GM06990 (cell line): ENCODE results near the gene MAGEF1.

Experiments
- DNase-seq: peaks from one replicate; pipeline ENCODE4 v3.0.0-alpha.2; 2011; ENCODE audit not compliant: insufficient read length; ENCODE audit errors: extremely low read depth
- H3K27me3 ChIP-seq: replicated peaks from 2 replicates; pipeline ENCODE4 v1.6.0; 2011; ENCODE audit warnings: low read length; ENCODE audit not compliant: control insufficient read depth, insufficient read depth
- H3K36me3 ChIP-seq: 2 replicates; pipeline ENCODE4 v1.5.1; 2011; ENCODE audit warnings: low read length; ENCODE audit not compliant: control insufficient read depth, insufficient read depth
- H3K4me3 ChIP-seq: replicated peaks from 2 replicates; pipeline ENCODE4 v1.5.1; 2011; ENCODE audit warnings: low read depth, mild to moderate bottlenecking, control low read depth, low read length
- TF ChIP-seq, protein P1 (sequence below): IDR thresholded peaks from 2 replicates; pipeline ENCODE4 v1.5.1; 2011; ENCODE audit warnings: low read length, control low read depth, mild to moderate bottlenecking, inconsistent platforms; ENCODE audit not compliant: insufficient read depth, poor library complexity, severe bottlenecking

MAGEF1 gene

DNA sequence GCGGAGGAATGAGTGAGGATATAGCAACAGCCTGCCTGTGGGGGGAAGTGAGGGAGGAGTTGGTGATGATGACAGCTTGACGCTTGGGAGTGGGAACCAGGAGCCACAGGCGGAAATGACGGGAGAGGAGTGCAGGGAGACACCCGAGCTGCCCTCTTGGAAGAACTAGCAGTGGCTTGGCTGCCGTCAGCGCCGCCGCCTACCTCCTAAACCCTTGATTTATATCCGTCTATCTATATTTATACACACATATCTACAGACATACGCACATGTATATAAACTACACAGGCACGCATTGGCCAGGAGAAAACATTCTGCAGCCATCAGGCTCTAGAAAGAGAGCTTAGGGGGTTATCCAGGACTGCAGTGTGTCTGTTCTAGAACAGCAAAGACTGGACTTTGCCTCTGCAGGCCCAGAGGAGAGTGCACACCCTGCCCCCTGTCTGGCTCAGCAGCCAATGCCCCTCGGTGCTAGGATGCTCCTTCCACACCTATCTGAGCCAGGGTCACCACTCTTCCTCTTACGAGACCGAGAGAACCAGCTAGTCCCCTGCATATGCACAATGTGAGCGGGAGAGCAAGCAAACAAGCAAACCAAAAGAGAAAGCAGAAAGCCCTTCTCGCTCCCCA, 45.3 kb upstream of the MAGEF1 start:
- Histone ChIP-seq H3K4me3 (no peak overlapping the region), H3K27me3 (no peaks in the 10 kb centered on the region), H3K36me3 (no peaks in the 10 kb centered on the region)
- TF ChIP-seq, protein P1, sequence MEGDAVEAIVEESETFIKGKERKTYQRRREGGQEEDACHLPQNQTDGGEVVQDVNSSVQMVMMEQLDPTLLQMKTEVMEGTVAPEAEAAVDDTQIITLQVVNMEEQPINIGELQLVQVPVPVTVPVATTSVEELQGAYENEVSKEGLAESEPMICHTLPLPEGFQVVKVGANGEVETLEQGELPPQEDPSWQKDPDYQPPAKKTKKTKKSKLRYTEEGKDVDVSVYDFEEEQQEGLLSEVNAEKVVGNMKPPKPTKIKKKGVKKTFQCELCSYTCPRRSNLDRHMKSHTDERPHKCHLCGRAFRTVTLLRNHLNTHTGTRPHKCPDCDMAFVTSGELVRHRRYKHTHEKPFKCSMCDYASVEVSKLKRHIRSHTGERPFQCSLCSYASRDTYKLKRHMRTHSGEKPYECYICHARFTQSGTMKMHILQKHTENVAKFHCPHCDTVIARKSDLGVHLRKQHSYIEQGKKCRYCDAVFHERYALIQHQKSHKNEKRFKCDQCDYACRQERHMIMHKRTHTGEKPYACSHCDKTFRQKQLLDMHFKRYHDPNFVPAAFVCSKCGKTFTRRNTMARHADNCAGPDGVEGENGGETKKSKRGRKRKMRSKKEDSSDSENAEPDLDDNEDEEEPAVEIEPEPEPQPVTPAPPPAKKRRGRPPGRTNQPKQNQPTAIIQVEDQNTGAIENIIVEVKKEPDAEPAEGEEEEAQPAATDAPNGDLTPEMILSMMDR, result no peak
- DNase-seq, result no peak

DNA sequence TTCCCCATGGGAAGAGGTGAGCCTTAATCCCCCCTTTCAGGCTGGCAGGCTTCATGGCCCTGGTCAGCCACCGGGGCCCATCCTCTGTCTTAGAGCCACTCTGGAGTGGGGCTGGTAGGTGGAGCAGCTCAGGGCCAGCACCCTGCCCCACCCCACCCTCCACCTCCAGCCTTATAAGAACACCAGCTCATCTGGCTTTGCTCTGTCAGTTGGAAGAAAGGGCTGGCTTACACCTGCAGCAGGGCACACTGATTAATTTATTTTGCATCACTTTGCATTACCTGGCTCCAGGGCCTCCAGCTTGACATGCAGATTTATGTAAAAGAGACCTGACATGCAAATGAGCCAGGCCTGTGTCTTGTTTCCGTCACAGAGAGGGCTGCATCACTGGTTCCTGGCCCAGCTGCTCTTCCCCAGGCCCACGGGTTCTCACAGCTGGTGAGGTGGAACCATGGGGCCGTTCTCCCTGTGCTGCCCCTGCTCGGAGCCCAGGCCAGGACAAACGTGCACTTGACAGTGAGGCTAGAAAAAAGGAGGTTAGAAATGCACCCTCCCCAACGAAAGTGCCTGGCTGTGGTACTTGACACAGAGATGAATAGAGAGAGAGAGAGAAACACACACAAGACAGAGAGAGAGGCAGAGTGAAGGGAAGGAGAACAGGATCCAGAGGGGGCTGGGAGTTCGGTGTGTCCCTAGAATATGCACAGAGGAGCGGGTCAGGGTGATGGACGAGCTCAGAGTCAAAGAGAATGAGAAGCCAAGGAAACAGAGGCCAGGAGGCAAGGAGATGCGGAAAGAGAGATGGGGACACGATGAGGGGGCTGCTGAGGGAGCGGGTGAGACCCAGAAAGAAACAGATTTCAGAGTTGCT, 44.5 kb upstream of the MAGEF1 start:
- no peaks in the 10 kb centered on the region for H3K36me3 ChIP-seq
- no peak overlapping the region for H3K4me3 ChIP-seq
- TF ChIP-seq, protein P1, result no peak

DNA sequence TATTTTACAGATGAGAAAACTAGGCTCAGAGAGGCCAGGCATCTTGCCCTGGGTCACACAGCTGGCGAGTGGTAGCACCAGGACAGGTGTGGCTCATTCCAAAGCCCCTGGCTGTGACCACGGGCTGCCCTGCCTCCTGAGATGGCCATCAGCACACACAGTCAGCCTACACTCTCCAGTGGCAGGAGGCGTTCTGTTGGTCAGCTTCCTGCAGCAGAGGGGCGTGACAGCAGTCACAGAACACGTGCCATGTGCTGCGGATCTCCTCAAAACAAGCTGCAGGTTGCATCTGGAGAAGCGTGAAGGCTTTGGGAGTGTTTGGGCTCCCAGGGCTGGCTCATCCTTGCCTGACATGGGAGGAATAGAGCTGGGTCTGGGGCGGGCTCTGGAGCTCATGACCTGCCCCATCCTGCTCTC, 43.5 kb upstream of the MAGEF1 start:
- no peaks in the 10 kb centered on the region for H3K27me3 ChIP-seq
- TF ChIP-seq, protein P1, result no peak

More for the DNA sequence above, 44.5 kb upstream of the MAGEF1 start:
- no peak for DNase-seq
- no peaks in the 10 kb centered on the region for H3K27me3 ChIP-seq

DNA sequence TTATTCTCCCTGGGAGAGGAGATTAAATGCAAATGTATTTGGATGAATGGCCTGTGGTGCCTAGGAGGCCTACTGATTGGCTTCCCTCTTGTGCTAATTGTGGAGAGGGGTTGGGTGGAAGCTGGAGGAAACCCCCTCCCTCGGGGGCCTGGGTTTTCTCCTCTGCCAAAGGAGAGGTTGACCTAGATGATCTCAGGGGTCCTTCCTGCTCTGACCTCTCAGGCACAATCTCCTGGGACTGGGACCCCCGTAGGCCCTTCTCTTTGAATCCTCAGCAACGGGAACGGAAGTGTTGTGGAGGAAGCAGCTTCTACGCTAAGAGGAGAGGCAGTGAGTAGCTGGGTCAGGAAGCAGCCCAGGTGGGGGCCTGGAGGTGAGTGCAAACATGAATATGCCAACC, 40.5 kb upstream of the MAGEF1 start:
- H3K27me3 ChIP-seq, result no peaks in the 10 kb centered on the region
- no peaks in the 10 kb centered on the region for H3K36me3 ChIP-seq
- TF ChIP-seq, protein P1, result no peak
- no peak overlapping the region for H3K4me3 ChIP-seq
- no peak for DNase-seq

More for the DNA sequence above, 43.5 kb upstream of the MAGEF1 start:
- no peak for DNase-seq
- no peak overlapping the region for H3K4me3 ChIP-seq
- H3K36me3 ChIP-seq, result no peaks in the 10 kb centered on the region

DNA sequence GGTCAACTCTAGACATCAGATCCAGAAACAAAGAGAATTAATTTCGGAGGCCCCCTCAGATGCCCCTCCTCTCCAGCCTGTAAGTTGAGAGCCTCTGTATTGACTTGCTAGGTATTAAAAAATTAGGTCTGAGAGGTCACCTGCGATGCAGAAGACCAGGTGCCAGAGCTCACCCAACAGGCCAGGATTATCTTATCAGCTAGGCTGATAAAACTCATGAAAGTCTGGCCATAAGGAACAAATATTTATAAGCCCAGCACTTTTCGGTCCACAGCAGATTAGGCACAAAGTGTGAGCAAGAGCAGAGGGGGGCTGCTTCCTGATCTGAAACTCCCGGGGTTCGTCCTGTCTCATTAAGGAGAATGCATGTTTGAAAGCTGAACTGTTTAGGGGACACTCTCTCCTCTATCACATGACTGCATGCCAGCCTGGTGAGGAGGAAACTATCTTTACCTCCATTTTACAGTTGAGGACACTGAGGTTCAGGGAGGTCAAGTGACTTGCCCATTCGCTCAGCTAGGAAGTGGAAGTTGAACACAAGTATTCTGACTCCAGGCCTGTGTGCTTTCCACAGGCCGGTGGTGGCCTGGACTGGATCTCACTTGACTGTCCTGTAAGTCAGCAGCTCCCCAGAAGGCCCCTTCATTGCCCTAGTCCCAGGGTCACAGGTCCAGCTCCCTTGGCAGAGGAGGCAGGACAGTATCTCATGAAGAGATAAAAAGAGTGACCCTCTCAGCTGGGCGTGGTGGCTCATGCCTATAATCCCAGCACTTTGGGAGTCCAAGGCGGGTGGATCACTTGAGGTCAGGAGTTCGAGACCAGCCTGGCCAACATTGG, 39.6 kb upstream of the MAGEF1 start:
- H3K27me3 ChIP-seq, result no peaks in the 10 kb centered on the region
- H3K36me3 ChIP-seq, result no peaks in the 10 kb centered on the region
- TF ChIP-seq, protein P1, result no peak
- no peak for DNase-seq
- H3K4me3 ChIP-seq, result no peak overlapping the region
